SK-N-SH (cell line): ENCODE results near the gene TBCD. TPM values are rescaled to one million over a fixed set of nuclear protein-coding genes. Genes with fewer than 3 reads are reported as not detected.

Experiments used
- CTCF ChIA-PET: fragments of 300-600, 350-600 bp; formaldehyde crosslinking; extraction: SDS; loops from one replicate; lab custom pipeline; 2021; lab: Yijun Ruan, JAX
- POLR2A ChIA-PET: fragments of 350-600 bp; sonication (Branson Sonifier 250); formaldehyde crosslinking; extraction: SDS; loops from one replicate; lab custom pipeline; 2020; ENCODE audit warnings: antibody characterized with exemption, inconsistent platforms; lab: Yijun Ruan, JAX
- DNase-seq: peaks from one replicate; pipeline ENCODE4 v3.0.0; 2012
- H2AFZ ChIP-seq: fragments of 200-600 bp; sonication (generic); 2 replicates; pipeline ENCODE4 v1.8.1; 2016; ENCODE audit warnings: antibody characterized with exemption, mild to moderate bottlenecking, low read depth
- H3F3A ChIP-seq: fragments of 200-600 bp; sonication (generic); replicated peaks from 2 replicates; pipeline ENCODE3; 2016; ENCODE audit warnings: antibody characterized with exemption, mild to moderate bottlenecking; ENCODE audit not compliant: insufficient read depth
- H3K27ac ChIP-seq, 2 experiments: fragments of 200-500 bp in 1 of 2; fragments of 200-600 bp in 1 of 2; sonication (Bioruptor generic) in 1 of 2; sonication (generic), shearing (Covaris generic) in 1 of 2; 2 replicates each; pipeline versions ENCODE4 v1.5.1 to v1.6.1; 2014 to 2016; ENCODE audit warnings: low read depth in 2 of 2, inconsistent platforms in 1 of 2, low read length in 1 of 2, mild to moderate bottlenecking in 1 of 2, mixed read lengths in 1 of 2
- H3K27me3 ChIP-seq: fragments of 200-600 bp; sonication (generic), shearing (Covaris generic); 2 replicates; pipeline ENCODE4 v1.6.1; 2016; ENCODE audit warnings: mixed run types; ENCODE audit not compliant: insufficient read depth
- H3K36me3 ChIP-seq, 2 experiments: fragments of 200-500 bp in 1 of 2; fragments of 200-600 bp in 1 of 2; sonication (Bioruptor generic) in 1 of 2; sonication (generic) in 1 of 2; replicated peaks in 1 of 2; 2 replicates each; pipeline versions ENCODE3 to v1.5.1; 2014 to 2016; ENCODE audit warnings: low read length in 1 of 2, mild to moderate bottlenecking in 1 of 2; ENCODE audit not compliant: insufficient read depth in 2 of 2, control insufficient read depth in 1 of 2
- H3K4me1 ChIP-seq, 2 experiments: fragments of 200-500 bp in 1 of 2; fragments of 200-600 bp in 1 of 2; sonication (Bioruptor generic) in 1 of 2; sonication (generic), shearing (Covaris generic) in 1 of 2; 2 replicates each; pipeline versions ENCODE4 v1.5.1 to v1.6.1; 2014 to 2016; ENCODE audit warnings: low read depth in 1 of 2, low read length in 1 of 2, mixed run types in 1 of 2; ENCODE audit not compliant: insufficient read depth in 2 of 2, control insufficient read depth in 1 of 2
- H3K4me2 ChIP-seq: fragments of 200-600 bp; sonication (generic), shearing (Covaris generic); 2 replicates; pipeline ENCODE4 v1.6.1; 2017; ENCODE audit warnings: mixed run types
- H3K4me3 ChIP-seq, 2 experiments: fragments of 200-500 bp in 1 of 2; fragments of 200-600 bp in 1 of 2; sonication (Bioruptor generic) in 1 of 2; sonication (generic), shearing (Covaris generic) in 1 of 2; 2 replicates each; pipeline versions ENCODE4 v1.5.1 to v1.8.1; 2014 to 2016; ENCODE audit warnings: low read depth in 2 of 2, inconsistent platforms in 1 of 2, low read length in 1 of 2, mild to moderate bottlenecking in 1 of 2, mixed read lengths in 1 of 2, moderate library complexity in 1 of 2
- H3K79me2 ChIP-seq: fragments of 200-600 bp; sonication (generic); 2 replicates; pipeline ENCODE4 v1.8.1; 2017; ENCODE audit warnings: mild to moderate bottlenecking; ENCODE audit not compliant: insufficient read depth
- H3K9ac ChIP-seq: fragments of 200-600 bp; sonication (generic); 2 replicates; pipeline ENCODE4 v1.6.1; 2017; ENCODE audit warnings: mixed run types
- H3K9me2 ChIP-seq: fragments of 200-600 bp; sonication (generic); 2 replicates; pipeline ENCODE4 v1.6.1; 2017; ENCODE audit warnings: mixed run types
- H3K9me3 ChIP-seq: fragments of 200-600 bp; sonication (generic); 2 replicates; pipeline ENCODE4 v1.6.1; 2017; ENCODE audit warnings: mixed run types, mild to moderate bottlenecking, moderate library complexity
- H4K20me1 ChIP-seq: fragments of 200-600 bp; sonication (generic); 2 replicates; pipeline ENCODE4 v1.6.1; 2017; ENCODE audit warnings: mild to moderate bottlenecking, mixed run types; ENCODE audit not compliant: insufficient read depth
- CTCF ChIP-seq: fragments of 200-600 bp; sonication (generic); IDR thresholded peaks from 2 replicates; pipeline ENCODE4 v1.6.1; 2017; ENCODE audit warnings: antibody characterized with exemption, mild to moderate bottlenecking, moderate library complexity
- EP300 ChIP-seq, 2 experiments: IDR thresholded peaks; 2 replicates each; pipeline versions ENCODE4 v1.4.0 to v1.6.1; 2012; ENCODE audit warnings: borderline replicate concordance in 1 of 2, low read depth in 1 of 2, low read length in 1 of 2
- FOSL2 ChIP-seq: IDR thresholded peaks from 2 replicates; pipeline ENCODE4 v1.4.0; 2012; ENCODE audit warnings: low read depth, mild to moderate bottlenecking, moderate library complexity, borderline replicate concordance
- FOXJ3 ChIP-seq: sonication (generic); formaldehyde crosslinking; IDR thresholded peaks from 2 replicates; pipeline ENCODE4 v1.5.1; 2020; ENCODE audit warnings: mild to moderate bottlenecking, missing genetic modification reagents
- GABPA ChIP-seq: IDR thresholded peaks from 2 replicates; pipeline ENCODE4 v1.4.0; 2012; ENCODE audit warnings: low read depth, mild to moderate bottlenecking
- JUND ChIP-seq: IDR thresholded peaks from 2 replicates; pipeline ENCODE4 v1.4.0; 2012
- MEF2A ChIP-seq: IDR thresholded peaks from 2 replicates; pipeline ENCODE4 v1.4.0; 2012; ENCODE audit warnings: low read depth, borderline replicate concordance
- NRF1 ChIP-seq: IDR thresholded peaks from 2 replicates; pipeline ENCODE4 v1.6.1; 2012; ENCODE audit warnings: low read depth, mild to moderate bottlenecking, low read length
- RAD21 ChIP-seq: IDR thresholded peaks from 2 replicates; pipeline ENCODE4 v1.6.1; 2012; ENCODE audit warnings: mild to moderate bottlenecking, low read length
- RCOR1 ChIP-seq: fragments of 150-350 bp; IDR thresholded peaks from 2 replicates; pipeline ENCODE4 v1.6.1; 2017; ENCODE audit warnings: antibody characterized with exemption, low read length
- RFX5 ChIP-seq: IDR thresholded peaks from 2 replicates; pipeline ENCODE4 v1.6.1; 2012; ENCODE audit warnings: mild to moderate bottlenecking, improper control_type of control experiment, low read length
- RXRA ChIP-seq: IDR thresholded peaks from 2 replicates; pipeline ENCODE4 v1.4.0; 2012; ENCODE audit warnings: low read depth, mild to moderate bottlenecking, borderline replicate concordance
- SMC3 ChIP-seq: IDR thresholded peaks from 2 replicates; pipeline ENCODE4 v1.6.1; 2012; ENCODE audit warnings: low read depth, low read length, improper control_type of control experiment
- USF1 ChIP-seq: IDR thresholded peaks from 2 replicates; pipeline ENCODE4 v1.4.0; 2012; ENCODE audit warnings: low read depth, borderline replicate concordance
- ZBTB33 ChIP-seq: IDR thresholded peaks from 2 replicates; pipeline ENCODE4 v1.4.0; 2012; ENCODE audit warnings: low read depth, borderline replicate concordance
- WGBS: methylation state at CpG from one replicate; pipeline ENCODE4 v1.1.6; 2017; ENCODE audit warnings: low lambda C conversion rate; 5-methylcytosine and 5-hydroxymethylcytosine counted together
- polyA plus RNA-seq, 3 experiments: library from polyadenylated mRNA; depleted of rRNA; stranded (reverse); fragments of >200 nt; gene quantifications; 2 replicates each; pipeline ENCODE4 v1.2.3, GENCODE V29; 2012
- TF ChIP-seq, protein P1 (sequence below): IDR thresholded peaks from 2 replicates; pipeline ENCODE4; 2012
- TF ChIP-seq, protein P2 (sequence below): IDR thresholded peaks from 2 replicates; pipeline ENCODE4 v1.4.0; 2012; ENCODE audit warnings: low read depth

TBCD gene
- polyA plus RNA-seq, 1 of the 3 experiments (the other 2 are of a cell fraction) = 107 TPM

DNA sequence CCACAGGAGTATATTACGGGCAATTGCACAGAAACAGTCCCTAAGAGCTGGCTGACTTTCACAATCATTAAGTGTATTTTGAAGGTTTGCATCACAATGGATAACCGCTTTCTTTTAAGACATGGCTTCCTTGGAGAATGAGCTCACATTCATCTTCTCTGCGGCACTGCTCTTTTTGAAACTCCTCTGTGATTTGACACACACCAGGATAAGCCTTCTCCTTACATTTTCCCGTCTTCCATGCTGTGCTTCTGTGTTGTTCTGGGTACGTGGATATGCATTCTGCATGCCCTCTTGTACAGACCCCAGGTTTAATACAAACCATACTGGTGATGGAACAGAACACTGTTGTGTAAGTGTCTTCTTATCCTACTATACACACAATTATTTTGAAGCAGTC is 238.0 kb downstream of the TBCD start:
- H3K9me2 ChIP-seq = no peaks in the 10 kb centered on the region
- ChIA-PET CTCF (no interaction called here), POLR2A (no interaction called here)
- H3K4me3 ChIP-seq = no peak overlapping the region
- H2AFZ ChIP-seq = no peak overlapping the region
- WGBS = 73% methylated on average over 5 of the region's 5 CpGs
- no peaks in the 10 kb centered on the region for H3K79me2 ChIP-seq
- no peaks in the 10 kb centered on the region for H4K20me1 ChIP-seq
- TF ChIP-seq SMC3 = no peak
- no peak for TF ChIP-seq RXRA
- no peak for TF ChIP-seq ZBTB33
- TF ChIP-seq RAD21 = no peak
- TF ChIP-seq CTCF = no peak
- TF ChIP-seq MEF2A = no peak
- TF ChIP-seq FOSL2 = no peak
- TF ChIP-seq, protein P1, sequence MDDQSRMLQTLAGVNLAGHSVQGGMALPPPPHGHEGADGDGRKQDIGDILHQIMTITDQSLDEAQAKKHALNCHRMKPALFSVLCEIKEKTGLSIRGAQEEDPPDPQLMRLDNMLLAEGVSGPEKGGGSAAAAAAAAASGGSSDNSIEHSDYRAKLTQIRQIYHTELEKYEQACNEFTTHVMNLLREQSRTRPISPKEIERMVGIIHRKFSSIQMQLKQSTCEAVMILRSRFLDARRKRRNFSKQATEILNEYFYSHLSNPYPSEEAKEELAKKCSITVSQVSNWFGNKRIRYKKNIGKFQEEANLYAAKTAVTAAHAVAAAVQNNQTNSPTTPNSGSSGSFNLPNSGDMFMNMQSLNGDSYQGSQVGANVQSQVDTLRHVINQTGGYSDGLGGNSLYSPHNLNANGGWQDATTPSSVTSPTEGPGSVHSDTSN = no peak
- TF ChIP-seq, protein P2, sequence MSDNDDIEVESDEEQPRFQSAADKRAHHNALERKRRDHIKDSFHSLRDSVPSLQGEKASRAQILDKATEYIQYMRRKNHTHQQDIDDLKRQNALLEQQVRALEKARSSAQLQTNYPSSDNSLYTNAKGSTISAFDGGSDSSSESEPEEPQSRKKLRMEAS = no peak
- TF ChIP-seq GABPA = no peak
- TF ChIP-seq USF1 = no peak
- TF ChIP-seq RFX5 = no peak
- no peak for TF ChIP-seq EP300 (IDR thresholded peaks at IDR 0.05; ENCODE audit: borderline replicate concordance in 1 of 2, low read depth in 1 of 2, low read length in 1 of 2)
- no peak for TF ChIP-seq FOXJ3 (CRISPR knock-in tag)
- TF ChIP-seq RCOR1 = no peak
- no peak for TF ChIP-seq JUND
- no peak for TF ChIP-seq NRF1
- H3K4me1 ChIP-seq = peaks cover 0 to 6% of the 10 kb centered on the region in 2 experiments; a peak in 1 of 4 replicates
- peaks cover 32% of the 10 kb centered on the region for H3K9me3 ChIP-seq
- no peak overlapping the region for H3K27ac ChIP-seq
- no peak overlapping the region for H3K9ac ChIP-seq
- H3K36me3 ChIP-seq = peaks cover 0 to 12% of the 10 kb centered on the region in 2 experiments
- no peaks in the 10 kb centered on the region for H3F3A ChIP-seq
- H3K4me2 ChIP-seq = no peak overlapping the region
- no peak for DNase-seq
- no peaks in the 10 kb centered on the region for H3K27me3 ChIP-seq
